ENCODE results near the gene ITPR1.
A peak's percentile ranks its signal among the peaks of the same experiment; 100 is the strongest.

ITPR1 gene

DNA sequence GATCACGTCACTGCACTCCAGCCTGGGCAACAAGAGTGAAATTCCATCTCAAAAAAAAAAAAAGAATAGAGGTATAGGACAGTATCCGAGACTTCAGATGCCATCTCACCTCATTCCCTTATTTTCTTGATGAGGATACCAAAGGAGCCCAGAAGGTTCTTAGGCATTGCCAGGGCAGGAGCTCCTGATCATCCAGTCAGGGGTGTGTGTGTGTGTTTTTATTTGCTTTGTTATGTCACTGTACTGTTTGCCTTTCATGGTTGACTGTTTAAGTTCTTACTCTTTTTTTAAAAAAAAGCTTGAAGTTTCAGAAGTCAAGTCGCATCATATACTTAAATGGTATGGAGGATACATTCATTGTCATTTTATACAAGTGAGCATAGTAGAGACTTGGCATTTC is 346.1 kb downstream of the ITPR1 start:
- no peak for DNase-seq

DNA sequence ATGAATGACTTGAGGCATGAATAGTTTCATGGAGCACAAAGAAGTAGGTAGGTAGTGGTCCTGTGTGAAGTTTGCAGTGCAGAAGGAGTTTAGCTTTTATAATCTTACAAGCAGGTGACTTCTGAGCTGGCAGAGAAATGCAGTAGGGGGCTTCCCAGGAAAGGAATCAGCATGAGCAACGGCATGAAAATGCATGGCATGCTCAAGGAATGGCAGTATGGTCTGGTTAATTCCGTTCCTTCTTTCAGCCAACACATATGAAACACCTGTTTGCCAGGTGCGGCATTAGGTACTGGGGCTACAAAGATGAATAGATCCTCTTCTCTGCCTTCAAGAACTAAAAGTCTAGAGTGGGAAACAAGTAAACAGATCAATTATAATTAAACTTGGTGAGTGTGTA is 348.1 kb downstream of the ITPR1 start:
- DNase-seq = no peak

DNA sequence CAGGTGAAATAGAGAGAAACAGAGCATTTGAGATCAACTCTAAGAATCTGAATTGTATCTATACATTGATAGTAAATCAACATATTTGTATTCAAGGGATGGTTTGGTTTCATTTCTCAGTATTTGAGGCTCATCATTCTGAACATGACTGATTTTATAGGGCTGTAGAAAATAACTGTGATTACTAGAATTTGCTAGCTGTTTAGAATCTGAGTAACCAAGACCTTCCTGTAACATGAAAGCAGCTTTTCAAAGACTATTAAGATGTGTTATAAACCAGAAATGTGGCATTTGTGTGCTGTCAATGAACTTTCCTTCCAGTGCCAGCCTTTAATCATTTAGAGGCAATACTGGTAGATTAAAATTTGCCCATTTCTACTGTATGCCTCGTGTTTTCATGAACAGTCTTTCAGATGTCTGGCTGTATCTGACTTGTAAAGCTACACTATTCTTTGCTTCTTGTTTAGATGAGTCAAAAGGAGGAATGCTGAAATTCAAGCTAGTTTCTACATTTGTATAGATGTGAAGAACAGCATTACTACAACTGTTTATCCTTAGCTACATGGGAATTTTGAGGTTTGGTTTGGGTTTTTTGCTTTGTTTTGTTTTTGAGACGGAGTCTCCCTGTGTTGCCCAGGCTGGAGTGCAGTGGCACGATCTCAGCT is 348.8 kb downstream of the ITPR1 start:
- DNase-seq = no peak

DNA sequence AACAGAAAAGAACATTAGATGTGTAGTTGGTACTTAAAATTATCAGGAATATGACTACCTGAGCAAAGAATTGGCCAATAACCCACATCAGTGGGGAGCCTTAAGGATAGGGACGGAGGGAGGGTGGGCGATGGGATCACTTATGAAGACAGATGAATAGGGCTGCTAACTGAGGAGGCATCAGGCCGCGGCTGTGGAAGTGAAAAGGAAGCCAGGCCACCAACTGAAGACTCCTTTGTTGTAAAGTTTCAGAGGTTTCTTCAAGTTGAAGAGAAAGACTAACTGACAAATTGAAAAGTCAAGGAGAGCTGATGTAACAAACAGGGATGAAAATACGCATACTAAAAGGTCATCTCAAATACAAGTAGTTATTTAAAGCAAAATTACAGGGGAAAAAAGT is 350.5 kb downstream of the ITPR1 start:
- no peak for DNase-seq

DNA sequence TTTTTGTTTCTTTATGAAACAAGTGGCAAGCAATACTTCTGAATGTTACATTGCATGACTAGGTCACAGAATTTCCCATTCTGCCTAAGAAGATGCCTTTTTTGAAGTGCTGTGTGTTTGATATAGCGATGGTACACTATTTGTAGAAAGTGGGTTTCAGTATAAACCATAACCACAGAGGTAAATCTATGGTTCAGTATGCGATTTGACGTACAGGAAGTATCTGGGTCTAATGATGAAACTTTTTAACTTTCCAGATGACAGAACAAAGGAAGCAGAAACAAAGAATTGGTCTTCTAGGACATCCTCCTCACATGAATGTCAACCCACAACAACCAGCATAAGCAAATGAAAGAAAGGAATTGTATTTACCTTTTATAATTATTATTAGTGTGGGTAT is 352.7 kb downstream of the ITPR1 start:
- no peak for DNase-seq

DNA sequence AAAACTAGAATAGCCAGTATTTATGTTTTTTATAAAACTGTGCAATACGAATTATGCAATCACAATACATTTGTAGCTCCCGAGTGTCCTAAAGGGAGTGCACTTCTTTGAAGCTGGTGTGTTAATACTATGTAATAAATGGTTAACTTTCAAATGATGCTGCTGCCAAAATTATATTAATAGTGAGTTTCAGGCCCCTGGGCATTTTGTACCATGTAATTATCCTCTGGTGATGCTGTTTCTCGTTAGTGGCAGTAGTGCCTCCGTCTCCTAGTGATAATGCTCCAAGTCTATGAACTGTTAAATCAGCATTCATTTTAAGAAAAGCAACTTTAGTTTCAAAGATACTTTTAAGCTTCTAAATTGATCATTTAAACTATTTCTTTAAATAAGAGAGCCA is 353.4 kb downstream of the ITPR1 start:
- no peak for DNase-seq

DNA sequence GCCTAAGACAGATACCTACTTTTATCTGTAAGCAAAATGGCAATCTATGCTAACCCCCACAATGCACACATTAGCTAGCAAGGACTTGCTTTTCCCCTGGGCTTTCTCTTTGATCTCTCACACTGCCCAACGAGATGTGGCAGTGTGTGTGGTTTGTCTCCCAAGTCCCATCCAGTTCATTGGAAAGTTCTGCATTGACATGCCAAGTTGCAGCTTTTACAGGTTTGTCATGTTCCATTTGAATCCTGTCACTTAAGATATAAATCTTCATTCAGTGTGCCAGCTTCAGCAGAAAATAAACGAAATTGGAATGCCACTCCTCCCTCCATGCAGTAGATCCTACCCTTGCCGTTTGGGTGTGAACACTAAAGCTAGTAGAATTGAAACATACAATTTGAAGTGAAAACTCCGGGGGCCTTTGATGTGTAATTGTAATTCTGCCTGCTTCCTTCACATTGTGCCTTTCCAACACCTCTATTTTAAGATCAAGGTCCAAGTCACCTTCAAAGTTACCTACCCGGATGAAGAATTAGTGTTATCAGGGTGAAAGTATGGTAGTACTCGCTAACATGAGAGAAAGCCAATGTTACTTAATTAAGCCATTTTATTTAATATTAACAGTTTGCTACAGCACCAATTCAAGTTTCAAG is 355.2 kb downstream of the ITPR1 start:
- no peak for DNase-seq

DNA sequence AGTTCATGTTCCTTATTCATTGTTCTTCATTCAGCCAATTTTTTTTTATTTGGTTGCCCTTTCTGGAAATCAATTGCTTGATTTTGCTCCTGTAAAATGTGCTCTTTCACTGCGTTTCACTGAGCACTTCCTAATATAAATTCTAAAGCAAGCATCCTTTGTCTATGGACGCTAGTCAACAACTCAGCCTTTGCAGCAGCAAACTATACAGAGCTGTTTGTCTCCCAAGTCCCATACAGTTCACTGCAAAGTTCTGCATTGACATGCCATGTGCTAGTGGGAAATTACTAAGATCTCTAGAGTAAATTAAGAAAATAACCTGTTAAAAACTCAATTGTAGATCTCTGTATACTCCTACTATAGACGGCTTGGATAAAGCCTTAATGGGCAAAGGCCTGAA is 356.0 kb downstream of the ITPR1 start:
- DNase-seq = no peak

DNA sequence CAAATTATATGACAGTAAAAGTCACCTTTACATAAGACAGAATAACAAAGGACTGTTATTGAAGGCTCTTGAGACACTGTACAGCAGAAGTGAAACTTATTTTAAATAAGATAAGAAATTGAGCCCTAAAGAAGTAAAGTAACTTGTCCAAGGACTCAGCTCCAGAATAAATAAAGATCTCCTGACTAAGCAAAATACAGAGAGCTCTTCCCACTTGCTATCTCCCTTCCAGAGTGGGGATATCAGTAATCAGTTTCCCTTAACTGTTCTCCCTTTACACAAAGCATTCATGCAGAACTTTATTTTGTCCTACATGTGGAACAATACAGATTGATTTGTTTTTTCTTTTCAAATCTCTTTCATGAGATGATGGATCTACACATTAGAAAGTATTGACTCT is 356.6 kb downstream of the ITPR1 start:
- no peak for DNase-seq

DNA sequence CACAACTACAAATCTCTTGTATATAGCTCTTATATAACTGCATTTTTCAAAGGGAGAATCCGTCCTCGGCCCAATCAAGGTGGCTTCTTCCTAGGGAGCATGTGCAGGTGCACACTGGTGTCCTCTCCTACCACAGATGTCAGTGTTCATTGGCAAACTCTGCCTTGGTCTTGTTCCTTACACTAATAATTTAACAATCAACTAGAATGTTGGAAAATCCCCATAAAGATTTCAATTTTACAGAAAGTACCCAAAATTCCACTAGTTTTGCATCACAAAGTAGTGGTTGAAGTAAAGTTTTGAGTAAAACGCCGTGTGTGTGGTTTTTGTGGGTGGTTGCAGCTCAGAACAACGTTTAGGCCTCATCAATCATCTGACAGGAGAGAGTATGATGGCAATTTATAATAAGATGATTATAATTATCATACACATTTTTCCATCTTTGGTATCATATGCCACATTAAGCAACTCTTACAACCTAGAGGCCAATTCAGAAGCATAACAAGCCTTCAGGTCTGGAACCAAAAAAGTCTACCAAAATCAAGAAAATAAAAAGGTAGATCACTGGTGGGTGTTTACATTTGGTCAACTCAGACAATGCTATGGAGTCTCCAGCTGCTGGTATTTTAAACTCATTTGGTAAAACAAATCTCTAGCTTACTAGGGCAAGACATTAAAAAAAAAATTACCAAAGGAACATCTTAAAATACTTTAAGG is 357.2 kb downstream of the ITPR1 start:
- peak; percentile 71 for DNase-seq

DNA sequence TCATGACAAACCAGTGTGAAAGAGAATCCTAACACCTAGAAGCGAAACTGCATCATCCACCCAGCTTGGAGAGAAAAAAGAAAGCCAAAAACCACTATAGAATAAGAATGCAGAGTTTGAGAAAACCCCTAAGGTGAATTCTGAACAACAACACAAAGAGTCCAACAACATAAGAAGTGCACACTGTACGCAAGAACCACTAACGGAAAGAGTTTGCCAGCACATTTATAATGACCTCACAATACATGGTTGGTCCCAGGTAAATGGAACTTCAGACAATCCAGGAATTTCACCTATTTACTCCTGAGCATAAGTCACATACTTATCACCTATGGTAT is 357.7 kb downstream of the ITPR1 start:
- DNase-seq = peak; percentile 18

DNA sequence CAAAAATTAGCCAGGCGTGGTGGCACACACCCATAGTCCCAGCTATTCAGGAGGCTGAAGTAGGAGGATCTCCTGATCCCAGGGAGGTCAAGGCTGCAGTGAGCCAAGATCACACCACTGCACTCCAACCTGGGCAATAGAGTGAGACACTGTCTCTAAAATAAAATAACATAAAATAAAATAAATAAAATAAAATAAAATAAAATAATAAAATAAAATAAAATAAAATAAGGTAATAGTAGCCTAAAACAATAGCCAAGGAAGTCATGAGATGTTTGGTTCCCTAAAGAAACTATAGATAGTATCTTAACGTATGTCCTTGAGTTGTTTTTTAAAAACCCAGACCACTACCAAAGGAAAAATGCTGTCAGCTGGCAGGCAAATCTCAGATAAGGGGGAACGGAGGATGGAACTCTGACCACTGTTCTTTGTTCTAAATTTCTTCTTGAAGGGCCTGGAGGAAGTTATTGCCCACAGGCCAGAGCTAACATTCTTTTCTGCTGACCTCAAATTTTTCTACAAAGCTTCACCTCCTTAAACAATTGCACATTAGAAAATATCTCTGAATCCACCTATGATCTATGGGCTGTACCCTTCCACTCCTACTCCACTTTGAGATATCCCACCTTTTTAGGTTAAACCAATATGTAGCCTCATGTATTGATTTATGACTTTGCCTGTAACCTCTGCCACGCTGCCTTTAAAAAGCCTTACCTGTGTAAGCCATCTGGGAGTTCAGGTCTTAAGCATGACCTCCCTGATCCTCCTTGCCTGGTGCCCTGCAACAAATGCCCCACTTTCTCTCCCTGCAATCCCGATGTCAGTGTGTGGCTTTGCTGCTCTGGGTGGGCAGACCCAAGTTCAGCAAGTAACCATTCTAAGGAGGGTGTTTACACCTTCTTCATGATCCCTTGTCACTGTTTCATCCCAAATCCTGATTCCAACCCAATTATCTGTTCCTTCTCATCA is 359.9 kb downstream of the ITPR1 start:
- no peak for DNase-seq

DNA sequence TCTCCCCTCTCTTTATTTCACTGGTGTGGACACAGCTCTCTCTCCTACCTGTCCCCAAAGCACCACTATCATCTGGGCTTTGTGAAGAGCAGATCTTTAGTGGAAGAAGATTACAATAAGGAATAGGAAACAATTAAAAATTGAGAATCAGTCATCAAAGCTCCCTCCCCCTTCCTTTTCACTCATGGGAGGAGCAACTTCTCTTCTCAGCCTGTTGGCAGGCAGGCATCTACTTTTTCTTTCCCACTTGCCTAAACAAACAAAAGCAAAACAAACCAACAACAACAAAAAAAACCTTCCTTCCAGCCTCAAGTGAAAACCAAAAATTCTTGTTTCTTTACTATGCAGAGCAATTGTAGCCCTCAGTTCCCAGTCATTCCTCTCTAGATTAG is 360.6 kb downstream of the ITPR1 start:
- DNase-seq = no peak

DNA sequence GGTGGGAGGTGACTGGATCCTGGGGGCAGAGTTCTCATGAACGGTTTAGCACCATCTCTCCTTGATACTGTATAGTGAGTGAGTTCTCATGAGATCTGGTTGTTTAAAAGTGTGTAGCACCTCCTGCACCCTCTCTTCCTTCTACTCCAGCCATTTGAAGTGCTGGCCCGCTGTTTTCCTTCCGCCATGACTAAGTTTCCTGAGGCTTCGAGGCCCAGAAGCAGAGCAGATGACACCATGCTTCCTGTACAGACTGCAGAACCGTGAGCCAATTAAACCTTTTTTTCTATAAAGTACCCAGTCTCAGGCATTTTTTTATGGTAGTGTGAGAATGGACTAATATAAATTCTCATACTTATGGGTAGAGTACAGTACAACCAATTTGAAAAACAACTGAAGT is 362.5 kb downstream of the ITPR1 start:
- no peak for DNase-seq

DNA sequence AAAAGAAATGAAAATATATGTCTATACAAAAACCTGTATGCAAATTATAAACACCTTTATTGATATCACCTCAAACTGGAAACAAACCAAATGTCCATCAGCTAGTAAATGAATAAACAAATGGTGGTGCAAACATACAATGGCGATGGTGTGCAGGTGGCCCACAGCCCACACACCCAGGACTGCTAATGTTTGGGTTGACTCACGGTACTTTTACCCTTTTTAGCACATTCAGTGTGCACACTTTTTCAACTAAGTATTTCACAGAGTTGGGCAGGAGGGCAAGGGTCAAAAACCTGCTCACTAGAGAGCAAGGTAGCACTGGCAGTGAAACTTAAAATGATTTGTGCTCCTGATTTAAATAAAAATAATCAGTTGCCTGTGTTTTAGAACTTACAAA is 363.0 kb downstream of the ITPR1 start:
- no peak for DNase-seq

DNA sequence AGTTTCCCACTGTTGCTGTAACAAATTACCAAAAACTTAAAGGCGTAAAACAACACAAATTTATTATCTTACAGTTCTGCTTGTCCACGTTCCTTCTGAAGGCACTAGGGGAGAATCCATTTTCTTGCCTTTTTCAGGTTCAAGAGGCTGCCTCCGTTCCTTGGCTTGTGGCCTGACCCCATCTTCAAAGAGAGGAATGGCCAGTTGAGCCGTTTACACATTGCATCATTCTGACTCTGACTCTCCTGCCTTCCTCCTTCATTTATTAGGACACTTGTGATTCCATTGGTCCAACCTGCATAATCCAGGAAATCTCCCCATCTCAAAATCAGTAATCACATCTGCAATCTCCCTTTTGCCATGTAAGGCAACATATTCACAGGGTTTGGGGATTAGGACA is 363.4 kb downstream of the ITPR1 start:
- DNase-seq = no peak

DNA sequence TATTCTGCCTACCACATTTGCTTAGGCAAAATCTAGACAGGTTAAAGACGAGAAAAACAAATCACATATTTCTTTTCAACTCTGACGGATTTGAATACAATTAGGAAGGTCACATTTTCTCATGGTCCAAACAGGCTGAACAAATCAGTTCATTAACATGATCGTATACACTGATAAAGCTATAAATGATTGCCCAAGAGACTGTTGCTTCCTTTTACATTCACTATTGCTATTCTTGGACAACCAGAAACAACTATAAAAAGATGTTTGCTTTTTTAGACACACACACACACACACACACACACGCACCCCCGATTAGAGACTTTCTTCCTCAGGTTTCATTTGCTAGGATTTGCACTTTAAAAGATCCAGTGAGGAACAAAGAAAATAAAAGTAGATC is 363.8 kb downstream of the ITPR1 start:
- no peak for DNase-seq

DNA sequence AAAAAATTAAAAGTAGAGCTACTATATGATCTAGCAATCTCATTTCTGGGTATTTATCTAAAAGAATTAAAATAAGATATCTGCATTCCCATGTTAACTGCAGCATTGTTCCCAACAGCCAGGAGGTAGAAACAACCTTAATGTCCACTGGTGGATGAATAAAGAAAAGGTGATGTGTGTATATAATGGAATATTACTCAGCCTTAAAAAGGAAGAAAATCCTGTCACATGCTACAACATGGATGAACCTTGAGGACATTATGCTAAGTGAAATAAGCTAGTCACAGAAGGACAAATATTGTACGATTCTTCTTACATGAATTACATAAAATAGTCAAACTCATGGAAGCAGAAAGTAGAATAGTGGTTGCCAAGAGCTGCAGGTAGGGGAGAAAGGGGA is 366.6 kb downstream of the ITPR1 start:
- no peak for DNase-seq

DNA sequence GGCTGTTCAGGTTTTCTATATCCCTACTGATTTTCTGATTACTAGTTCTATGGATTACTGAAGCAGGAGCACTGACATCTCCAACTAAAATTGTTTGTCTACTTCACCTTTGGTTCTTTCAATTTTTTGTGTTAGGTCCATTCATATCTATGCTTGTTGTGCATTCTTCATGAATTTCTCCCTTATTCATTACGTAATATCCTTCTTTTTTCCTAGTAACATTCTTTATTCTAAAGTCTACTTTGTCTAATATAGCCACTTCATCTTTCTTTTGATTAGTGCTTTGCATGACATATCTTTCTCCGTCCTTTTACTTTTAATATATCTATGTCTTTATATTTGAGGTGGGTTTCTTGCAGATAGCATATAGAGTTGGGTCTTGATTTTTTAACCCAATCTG is 369.8 kb downstream of the ITPR1 start:
- no peak for DNase-seq

DNA sequence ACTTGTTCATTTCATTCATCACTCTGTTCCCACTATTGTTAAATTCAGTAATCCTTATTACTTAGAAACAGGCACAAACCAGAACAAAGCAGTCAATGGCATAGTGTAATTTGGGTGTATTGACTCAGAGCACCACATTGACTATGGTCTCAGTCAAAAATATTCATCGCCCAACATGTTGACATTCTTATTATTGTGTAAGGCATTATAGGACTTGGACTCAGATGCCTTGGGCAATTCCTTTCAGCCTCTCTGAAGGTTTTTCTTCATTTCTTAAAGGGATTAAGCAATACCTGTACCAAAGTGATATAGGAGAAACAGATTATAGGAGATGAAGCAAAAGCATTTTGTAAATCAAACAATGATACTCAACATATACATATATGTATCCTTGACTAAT is 371.4 kb downstream of the ITPR1 start:
- DNase-seq = no peak

DNA sequence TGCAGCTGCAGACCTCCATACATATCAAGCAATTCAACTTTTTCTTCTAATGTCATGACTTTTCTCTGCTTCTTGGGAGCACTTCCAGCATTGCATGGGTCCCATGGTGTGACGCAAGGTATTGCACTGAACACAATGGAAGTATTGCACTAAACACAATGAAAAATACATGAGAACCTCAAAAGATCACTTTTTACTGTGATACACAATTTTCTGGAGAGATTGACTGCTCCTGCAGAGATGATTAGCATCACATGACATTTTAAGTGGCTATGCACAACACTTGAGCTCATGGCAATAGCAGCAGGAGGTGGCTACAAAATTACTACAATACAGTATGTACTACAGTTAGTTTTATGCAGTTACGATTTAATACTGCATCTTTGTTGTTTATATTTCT is 372.6 kb downstream of the ITPR1 start:
- no peak for DNase-seq

DNA sequence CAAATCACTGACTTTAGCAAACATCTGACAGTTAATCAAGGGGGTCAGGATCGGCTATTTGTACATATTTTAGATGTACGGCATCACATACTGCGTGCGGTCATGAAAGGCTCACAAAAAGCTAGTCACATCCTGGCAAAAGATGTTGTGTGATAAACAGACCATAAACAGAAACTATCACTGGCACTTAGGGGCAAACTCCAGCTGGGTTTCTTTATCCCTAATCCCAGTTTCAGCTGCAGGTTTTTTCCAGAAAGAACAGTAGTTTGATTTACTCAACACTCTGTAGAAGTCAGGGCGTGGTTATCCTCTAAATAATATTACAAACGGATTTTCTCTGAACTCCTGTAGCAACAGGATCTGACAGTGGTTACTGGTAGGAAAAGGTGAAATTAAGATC is 373.7 kb downstream of the ITPR1 start:
- no peak for DNase-seq

DNA sequence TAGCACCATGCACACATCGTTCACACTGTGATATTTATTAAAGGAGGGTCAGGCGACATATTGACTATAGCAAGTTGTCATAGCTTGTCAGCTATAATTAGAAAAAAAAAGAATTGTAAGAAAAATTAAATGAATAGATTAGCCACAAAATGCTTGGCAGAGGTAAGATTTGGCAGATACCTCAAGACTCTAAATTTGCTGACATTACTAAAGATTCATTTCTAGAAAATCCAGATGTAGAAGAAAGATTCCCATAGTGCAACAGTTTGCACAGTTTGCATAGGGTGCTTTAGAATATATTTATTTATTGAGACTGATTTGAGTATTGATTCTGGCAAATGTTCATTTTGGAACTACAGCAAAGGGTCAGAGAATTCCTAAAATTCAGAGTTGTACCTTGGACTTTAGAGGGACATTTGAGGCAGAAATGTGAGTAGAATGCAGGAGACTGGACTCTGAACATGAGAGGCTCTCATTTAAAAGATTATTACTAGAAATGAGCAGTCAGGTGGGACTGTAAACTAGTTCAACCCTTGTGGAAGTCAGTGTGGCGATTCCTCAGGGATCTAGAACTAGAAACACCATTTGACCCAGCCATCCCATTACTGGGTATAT is 384.1 kb downstream of the ITPR1 start:
- DNase-seq = no peak

All from stimulated activated CD4-positive, alpha-beta T cell treated with anti-CD3 and anti-CD28 coated beads, Interleukin-1b, Interleukin-23, amount 100 ng/mL, for 48 hours (primary cell).